Prostate gland (tissue), 2 donors: ENCODE measurements around the gene ZMYND8.

Experiments used
- POLR2A ChIP-seq: fragments of 450-650 bp; IDR thresholded peaks from one replicate; pipeline ENCODE4 v1.6.1; 2016; ENCODE audit warnings: antibody characterized with exemption, mild to moderate bottlenecking
- POLR2AphosphoS5 ChIP-seq: sonication (generic); formaldehyde crosslinking; IDR thresholded peaks from one replicate; pipeline ENCODE4 v1.6.1; 2017; ENCODE audit warnings: antibody characterized with exemption
- TF ChIP-seq, protein P1 (sequence below), 4 experiments: fragments of 200-600 bp in 2 of 4; fragments of 450-650 bp in 2 of 4; sonication (generic) in 2 of 4; IDR thresholded peaks; 1 replicate in 3 of 4; 2 replicates in 1 of 4; pipeline ENCODE4 v1.5.1; 2016 to 2019; ENCODE audit warnings: antibody characterized with exemption in 4 of 4, mild to moderate bottlenecking in 2 of 4, moderate library complexity in 2 of 4

DNA sequence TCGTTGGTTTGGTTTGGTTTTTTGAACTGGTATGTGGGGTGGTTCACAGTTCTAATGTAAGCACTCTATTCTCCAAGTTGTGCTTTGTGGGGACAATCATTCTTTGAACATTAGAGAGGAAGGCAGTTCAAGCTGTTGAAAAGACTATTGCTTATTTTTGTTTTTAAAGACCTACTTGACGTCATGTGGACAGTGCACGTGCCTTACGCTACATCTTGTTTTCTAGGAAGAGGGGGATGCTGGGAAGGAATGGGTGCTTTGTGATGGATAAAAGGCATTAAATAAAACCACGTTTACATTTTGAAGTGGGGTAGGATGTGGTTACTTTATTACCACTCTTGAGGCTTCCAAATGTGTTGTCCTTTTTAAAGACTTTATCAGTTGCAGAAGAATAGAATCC lies 168.0 kb downstream of the ZMYND8 start:
- no peak for TF ChIP-seq POLR2AphosphoS5
- TF ChIP-seq, protein P1, sequence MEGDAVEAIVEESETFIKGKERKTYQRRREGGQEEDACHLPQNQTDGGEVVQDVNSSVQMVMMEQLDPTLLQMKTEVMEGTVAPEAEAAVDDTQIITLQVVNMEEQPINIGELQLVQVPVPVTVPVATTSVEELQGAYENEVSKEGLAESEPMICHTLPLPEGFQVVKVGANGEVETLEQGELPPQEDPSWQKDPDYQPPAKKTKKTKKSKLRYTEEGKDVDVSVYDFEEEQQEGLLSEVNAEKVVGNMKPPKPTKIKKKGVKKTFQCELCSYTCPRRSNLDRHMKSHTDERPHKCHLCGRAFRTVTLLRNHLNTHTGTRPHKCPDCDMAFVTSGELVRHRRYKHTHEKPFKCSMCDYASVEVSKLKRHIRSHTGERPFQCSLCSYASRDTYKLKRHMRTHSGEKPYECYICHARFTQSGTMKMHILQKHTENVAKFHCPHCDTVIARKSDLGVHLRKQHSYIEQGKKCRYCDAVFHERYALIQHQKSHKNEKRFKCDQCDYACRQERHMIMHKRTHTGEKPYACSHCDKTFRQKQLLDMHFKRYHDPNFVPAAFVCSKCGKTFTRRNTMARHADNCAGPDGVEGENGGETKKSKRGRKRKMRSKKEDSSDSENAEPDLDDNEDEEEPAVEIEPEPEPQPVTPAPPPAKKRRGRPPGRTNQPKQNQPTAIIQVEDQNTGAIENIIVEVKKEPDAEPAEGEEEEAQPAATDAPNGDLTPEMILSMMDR (IDR thresholded peaks at IDR 0.05), result no peak
- no peak for TF ChIP-seq POLR2A
